Panc1 (cell line): ENCODE measurements around the gene SUSD2. TPM values are rescaled to one million over a fixed set of nuclear protein-coding genes. Genes with fewer than 3 reads are reported as not detected.

Experiments
- ATAC-seq: fragments of 200-7000 bp; cut with Tn5 transposase; 2 replicates; pipeline ENCODE4 v1.9.1; 2020; ENCODE audit warnings: mild to moderate bottlenecking, moderate library complexity
- BruUV-seq: library from RNA; stranded (reverse); fragments of 400-500 nt; replicated peaks from 2 replicates; lab custom pipeline; 2021; lab: Mats Ljungman, UMichigan
- CTCF ChIA-PET: fragments of 300-600 bp; sonication (Branson Sonifier 250); formaldehyde crosslinking; loops from one replicate; lab custom pipeline; 2022; ENCODE audit warnings: antibody characterized with exemption; lab: Charles Lee
- POLR2A ChIA-PET: fragments of 300-600 bp; sonication (Branson Sonifier 250); formaldehyde crosslinking; loops from one replicate; lab custom pipeline; 2022; ENCODE audit warnings: antibody characterized with exemption; lab: Charles Lee
- DNase-seq: peaks from one replicate; pipeline ENCODE4 v3.0.0-alpha.2; 2010; ENCODE audit warnings: low read depth, low spot score
- H3K27ac ChIP-seq: 2 replicates; pipeline ENCODE4 v1.5.1; 2011; ENCODE audit warnings: mild to moderate bottlenecking, low read length, inconsistent platforms
- H3K27me3 ChIP-seq: fragments of 200-500 bp; sonication (Bioruptor generic); 2 replicates; pipeline ENCODE4 v1.6.0; 2014; ENCODE audit warnings: low read length, inconsistent platforms; ENCODE audit not compliant: control insufficient read depth, insufficient read depth
- H3K36me3 ChIP-seq: fragments of 200-500 bp; sonication (Bioruptor generic); 2 replicates; pipeline ENCODE4 v1.5.1; 2014; ENCODE audit warnings: inconsistent platforms, mild to moderate bottlenecking, low read length, moderate library complexity; ENCODE audit not compliant: control insufficient read depth, insufficient read depth
- H3K4me1 ChIP-seq: 2 replicates; pipeline ENCODE4 v1.5.1; 2011; ENCODE audit warnings: inconsistent platforms, mild to moderate bottlenecking, low read length, moderate library complexity; ENCODE audit not compliant: control insufficient read depth, insufficient read depth
- H3K4me3 ChIP-seq, 2 experiments: 2 replicates each; pipeline ENCODE4 v1.5.1; 2011 to 2012; ENCODE audit warnings: low read depth in 2 of 2, low read length in 2 of 2, mild to moderate bottlenecking in 2 of 2, inconsistent platforms in 1 of 2, moderate library complexity in 1 of 2
- H3K9me3 ChIP-seq: fragments of 200-500 bp; sonication (Bioruptor generic); 2 replicates; pipeline ENCODE4 v1.5.1; 2014; ENCODE audit warnings: low read depth, mild to moderate bottlenecking, inconsistent platforms, low read length, moderate library complexity; ENCODE audit not compliant: control insufficient read depth, insufficient read depth
- CTCF ChIP-seq: fragments of 450-650 bp; IDR thresholded peaks from 2 replicates; pipeline ENCODE4 v1.5.1; 2017; ENCODE audit warnings: mild to moderate bottlenecking
- POLR2AphosphoS5 ChIP-seq: IDR thresholded peaks from 2 replicates; pipeline ENCODE4 v1.6.1; 2012; ENCODE audit warnings: mild to moderate bottlenecking, low read depth, low read length, moderate library complexity
- SIN3A ChIP-seq: IDR thresholded peaks from 2 replicates; pipeline ENCODE4 v1.6.1; 2012; ENCODE audit warnings: low read depth, mild to moderate bottlenecking, low read length, moderate library complexity, borderline replicate concordance; ENCODE audit not compliant: insufficient read depth
- TCF7L2 ChIP-seq: IDR thresholded peaks from 2 replicates; pipeline ENCODE4 v1.6.1; 2011; ENCODE audit warnings: mild to moderate bottlenecking, low read depth, low read length, inconsistent platforms
- in situ Hi-C: cut with HindIII; loops from 2 replicates; pipeline ENCODE4 v1.10.0; 2016; ENCODE audit warnings: low sequenced_read_pairs, low pct_unique_long_range_greater_than_20kb
- intact Hi-C: fragments of 100-400 bp; cut with micrococcal nuclease; formaldehyde crosslinking; loops from one replicate; pipeline ENCODE4 v1.10.0; 2022; ENCODE audit not compliant: unreplicated experiment
- total RNA-seq: library from RNA; stranded (reverse); gene quantifications from one replicate; pipeline ENCODE4 v1.2.1, GENCODE V29; 2021; ENCODE audit not compliant: unreplicated experiment
- TF ChIP-seq, protein P1 (sequence below), 2 experiments: IDR thresholded peaks; 2 replicates each; pipeline ENCODE4 v1.6.1; 2011 to 2012; ENCODE audit warnings: low read depth in 2 of 2, control low read depth in 1 of 2, low read length in 1 of 2, mild to moderate bottlenecking in 1 of 2, moderate library complexity in 1 of 2; ENCODE audit not compliant: insufficient read depth in 1 of 2

The SUSD2 gene
- total RNA-seq, 1 experiment from 2014 or later, result 10.6 TPM

DNA sequence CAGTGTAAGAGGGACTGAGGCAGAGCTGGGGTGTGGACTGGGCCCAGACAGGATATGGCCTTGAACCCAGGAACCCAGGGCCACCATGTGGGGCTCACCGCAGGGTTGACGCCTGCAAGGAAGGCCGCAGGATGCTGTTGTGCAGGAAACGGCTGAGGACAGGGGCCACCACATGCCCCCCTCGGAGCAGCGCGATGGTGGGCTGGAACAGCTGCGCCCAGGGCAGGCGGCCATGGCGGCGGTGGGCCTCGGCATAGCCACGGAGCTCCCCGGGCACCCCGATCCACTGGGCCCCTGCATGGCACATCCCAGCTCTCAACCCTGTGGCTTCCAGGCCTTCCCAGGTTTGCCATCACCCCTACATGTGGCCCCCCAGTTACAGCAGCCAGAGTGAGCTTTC is 51.4 kb downstream of the SUSD2 start:
- intact Hi-C loops, result no loop called here
- no peaks in the 10 kb centered on the region for H3K4me1 ChIP-seq
- ATAC-seq (no peak), DNase-seq (no peak)
- no peaks in the 10 kb centered on the region for H3K36me3 ChIP-seq
- H3K4me3 ChIP-seq, result no peak overlapping the region
- H3K9me3 ChIP-seq, result no peaks in the 10 kb centered on the region
- TF ChIP-seq CTCF (no peak), SIN3A (no peak), TCF7L2 (no peak), POLR2AphosphoS5 (no peak)
- TF ChIP-seq, protein P1, sequence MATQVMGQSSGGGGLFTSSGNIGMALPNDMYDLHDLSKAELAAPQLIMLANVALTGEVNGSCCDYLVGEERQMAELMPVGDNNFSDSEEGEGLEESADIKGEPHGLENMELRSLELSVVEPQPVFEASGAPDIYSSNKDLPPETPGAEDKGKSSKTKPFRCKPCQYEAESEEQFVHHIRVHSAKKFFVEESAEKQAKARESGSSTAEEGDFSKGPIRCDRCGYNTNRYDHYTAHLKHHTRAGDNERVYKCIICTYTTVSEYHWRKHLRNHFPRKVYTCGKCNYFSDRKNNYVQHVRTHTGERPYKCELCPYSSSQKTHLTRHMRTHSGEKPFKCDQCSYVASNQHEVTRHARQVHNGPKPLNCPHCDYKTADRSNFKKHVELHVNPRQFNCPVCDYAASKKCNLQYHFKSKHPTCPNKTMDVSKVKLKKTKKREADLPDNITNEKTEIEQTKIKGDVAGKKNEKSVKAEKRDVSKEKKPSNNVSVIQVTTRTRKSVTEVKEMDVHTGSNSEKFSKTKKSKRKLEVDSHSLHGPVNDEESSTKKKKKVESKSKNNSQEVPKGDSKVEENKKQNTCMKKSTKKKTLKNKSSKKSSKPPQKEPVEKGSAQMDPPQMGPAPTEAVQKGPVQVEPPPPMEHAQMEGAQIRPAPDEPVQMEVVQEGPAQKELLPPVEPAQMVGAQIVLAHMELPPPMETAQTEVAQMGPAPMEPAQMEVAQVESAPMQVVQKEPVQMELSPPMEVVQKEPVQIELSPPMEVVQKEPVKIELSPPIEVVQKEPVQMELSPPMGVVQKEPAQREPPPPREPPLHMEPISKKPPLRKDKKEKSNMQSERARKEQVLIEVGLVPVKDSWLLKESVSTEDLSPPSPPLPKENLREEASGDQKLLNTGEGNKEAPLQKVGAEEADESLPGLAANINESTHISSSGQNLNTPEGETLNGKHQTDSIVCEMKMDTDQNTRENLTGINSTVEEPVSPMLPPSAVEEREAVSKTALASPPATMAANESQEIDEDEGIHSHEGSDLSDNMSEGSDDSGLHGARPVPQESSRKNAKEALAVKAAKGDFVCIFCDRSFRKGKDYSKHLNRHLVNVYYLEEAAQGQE (IDR thresholded peaks at IDR 0.05; ENCODE audit: insufficient read depth in 1 of 2, low read depth in 2 of 2, low read length in 1 of 2), result no peak
- POLR2A ChIA-PET, result no interaction called here
- in situ Hi-C loops, result no loop called here
- no peak overlapping the region for H3K27ac ChIP-seq
- no TSS peak for BruUV-seq
- no peaks in the 10 kb centered on the region for H3K27me3 ChIP-seq
- CTCF ChIA-PET, result no interaction called here

DNA sequence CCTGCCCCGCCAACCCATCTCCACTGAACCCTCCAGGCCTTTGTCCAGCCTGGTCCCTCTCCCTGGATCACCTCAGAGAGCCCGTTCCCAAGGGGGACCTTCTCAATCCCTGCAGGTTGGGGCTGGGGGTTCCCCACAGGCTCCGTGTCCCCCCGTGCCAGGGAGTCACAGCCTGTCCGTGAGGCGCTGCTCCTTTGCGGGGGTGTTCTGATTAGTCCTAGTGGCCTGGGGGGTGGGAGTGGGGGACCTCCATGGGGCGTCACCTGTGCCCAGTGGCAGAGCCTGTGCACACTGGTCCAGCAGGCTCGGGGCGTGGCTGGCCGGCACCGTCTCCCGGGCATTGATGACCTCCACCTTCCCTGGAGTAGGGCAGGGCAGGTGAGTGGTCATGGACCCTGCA is 51.9 kb downstream of the SUSD2 start:
- DNase-seq (no peak), ATAC-seq (no peak)
- ChIA-PET POLR2A (no interaction called here), CTCF (no interaction called here)
- TF ChIP-seq TCF7L2 (no peak), POLR2AphosphoS5 (no peak), CTCF (no peak), SIN3A (no peak)
- TF ChIP-seq, protein P1 (IDR thresholded peaks at IDR 0.05; ENCODE audit: insufficient read depth in 1 of 2, low read depth in 2 of 2, low read length in 1 of 2), result no peak
- Histone ChIP-seq H3K9me3 (no peaks in the 10 kb centered on the region), H3K27me3 (no peaks in the 10 kb centered on the region), H3K27ac (no peak overlapping the region), H3K4me3 (no peak overlapping the region), H3K36me3 (no peaks in the 10 kb centered on the region), H3K4me1 (no peaks in the 10 kb centered on the region)
- intact Hi-C loops, result no loop called here
- in situ Hi-C loops, result no loop called here
- BruUV-seq, result no TSS peak
